ENCODE data around the gene LNPEP.
"Not testable (repeated sequence)": the region's sequence is repeated elsewhere in the genome, so short reads cannot be mapped to it uniquely, and the experiment has no call there.

LNPEP gene

DNA sequence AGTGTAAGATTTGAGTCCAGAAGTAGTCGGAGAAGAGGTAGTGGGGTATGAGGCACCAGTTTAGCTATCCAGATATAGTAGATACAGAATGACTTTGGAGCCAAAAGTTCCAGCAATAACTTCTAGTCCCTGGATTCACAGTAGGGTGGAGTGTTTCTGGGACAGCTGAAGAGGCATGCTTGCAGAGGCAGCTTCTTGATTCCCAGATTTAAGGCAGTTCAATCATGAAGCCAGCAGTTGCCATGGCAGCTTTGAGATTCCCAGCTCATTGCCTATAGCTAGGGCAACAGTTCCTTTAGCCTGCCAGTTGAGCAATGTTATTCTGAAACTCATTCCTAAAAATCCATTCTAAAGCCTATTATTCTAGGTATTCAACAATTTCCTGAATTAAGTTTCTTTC is 127.4 kb downstream of the LNPEP start:
- DNase-seq (ENCODE audit: low read depth in 2 of 2) = no peak

DNA sequence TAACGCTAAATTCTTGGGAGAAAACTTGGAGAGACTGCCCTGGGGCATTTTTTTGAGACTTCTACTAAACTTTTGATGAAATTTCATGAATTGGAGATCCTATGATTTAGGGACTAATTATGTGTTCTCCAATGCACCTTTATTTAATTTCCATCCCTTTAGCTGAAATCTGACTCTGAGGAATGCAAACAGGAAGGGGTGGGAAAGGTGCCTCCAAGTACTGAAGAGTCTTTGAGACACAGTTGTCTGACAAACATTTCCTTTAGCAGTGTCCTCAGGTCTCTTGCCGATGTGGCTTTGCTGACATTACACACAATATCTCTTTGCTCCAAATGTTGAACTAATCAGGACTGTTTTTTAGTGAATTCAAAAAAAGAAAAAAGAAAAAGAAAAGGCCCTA is 129.6 kb downstream of the LNPEP start:
- DNase-seq (ENCODE audit: low read depth in 2 of 2) = no peak

DNA sequence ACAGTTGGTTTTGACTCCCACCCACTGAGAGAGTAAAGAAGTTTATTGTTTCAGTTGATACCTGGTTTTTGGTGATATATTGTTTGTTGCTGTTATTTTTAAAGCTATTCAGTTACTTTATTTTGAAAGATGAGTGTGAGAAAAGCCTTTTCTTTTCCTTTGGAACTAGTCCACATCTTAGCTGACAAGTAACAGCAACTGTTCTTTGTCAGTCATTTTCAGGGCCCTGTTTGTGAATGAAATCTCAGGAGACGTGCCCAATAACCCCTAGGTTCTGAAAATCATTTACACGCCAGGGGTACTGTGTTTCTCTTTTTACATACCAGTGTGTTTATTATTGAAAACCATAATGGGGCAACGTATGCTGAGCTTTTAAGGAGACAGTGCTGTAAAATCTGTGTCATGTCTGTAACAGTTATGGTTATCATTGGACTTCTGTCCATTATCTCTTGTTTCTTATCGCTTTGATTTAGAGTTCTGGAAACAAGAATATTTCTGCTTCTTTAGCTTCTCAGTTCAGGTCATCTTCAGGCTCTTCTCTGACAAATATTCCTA is 131.5 kb downstream of the LNPEP start:
- DNase-seq (ENCODE audit: low read depth in 2 of 2) = no peak

DNA sequence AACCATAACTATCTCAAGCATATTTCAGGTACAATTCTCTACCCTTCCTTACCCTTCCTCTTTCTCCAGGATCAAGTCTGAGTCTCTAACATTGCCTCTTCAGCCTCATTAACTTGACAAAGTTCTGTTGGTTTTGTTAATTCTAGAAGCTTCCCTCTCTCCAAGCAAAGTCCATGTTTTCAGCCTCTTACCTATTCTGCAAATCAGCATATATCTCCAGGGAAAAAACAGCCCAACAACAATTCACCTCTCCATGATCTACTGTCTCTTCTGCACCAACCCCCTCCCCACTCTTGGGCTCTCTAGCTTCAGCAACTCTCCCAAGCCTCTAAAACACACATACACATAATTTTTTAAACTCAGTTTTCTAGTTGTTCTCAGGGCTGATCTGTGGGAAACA is 134.4 kb downstream of the LNPEP start:
- DNase-seq (ENCODE audit: low read depth in 2 of 2) = no peak

DNA sequence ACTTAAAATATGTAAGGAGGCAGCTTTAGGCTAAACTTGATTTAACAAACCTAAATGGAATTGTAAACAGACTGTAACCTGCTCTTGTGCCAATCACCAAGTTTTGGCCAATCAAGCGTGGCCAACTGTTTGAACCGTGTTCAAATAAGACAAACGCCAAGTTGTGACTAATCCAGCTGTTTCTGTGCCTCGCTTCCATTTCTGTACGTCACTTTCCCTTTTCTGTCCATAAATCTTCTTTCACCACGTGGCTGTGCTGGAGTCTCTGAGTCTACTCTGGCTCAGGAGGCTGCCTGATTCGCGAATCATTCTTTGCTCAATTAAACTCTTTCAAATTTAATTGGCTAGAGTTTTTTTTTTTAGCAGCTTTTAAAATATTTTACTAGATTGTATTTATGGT is 135.2 kb downstream of the LNPEP start:
- DNase-seq (ENCODE audit: low read depth in 2 of 2) = peak; percentile 15 to 37

DNA sequence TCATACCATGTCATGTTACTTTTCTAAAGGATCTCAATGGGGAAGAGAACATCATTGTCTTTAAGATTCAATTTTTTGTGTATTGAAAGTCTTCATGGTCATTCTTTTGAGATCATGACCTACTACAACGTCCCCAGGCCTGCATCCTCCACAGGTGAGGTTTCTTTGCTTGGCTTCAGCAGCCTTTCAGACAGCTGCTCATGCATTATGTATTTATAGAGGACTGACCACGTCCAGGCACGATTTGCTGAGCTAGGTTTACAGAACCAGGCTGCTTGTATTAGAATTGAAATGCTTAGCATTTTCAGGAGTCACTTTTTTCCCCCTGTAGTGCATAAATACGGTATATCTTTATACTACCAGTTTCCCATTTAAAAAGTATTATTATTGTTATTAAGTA is 136.1 kb downstream of the LNPEP start:
- no peak for DNase-seq (ENCODE audit: low read depth in 2 of 2)

DNA sequence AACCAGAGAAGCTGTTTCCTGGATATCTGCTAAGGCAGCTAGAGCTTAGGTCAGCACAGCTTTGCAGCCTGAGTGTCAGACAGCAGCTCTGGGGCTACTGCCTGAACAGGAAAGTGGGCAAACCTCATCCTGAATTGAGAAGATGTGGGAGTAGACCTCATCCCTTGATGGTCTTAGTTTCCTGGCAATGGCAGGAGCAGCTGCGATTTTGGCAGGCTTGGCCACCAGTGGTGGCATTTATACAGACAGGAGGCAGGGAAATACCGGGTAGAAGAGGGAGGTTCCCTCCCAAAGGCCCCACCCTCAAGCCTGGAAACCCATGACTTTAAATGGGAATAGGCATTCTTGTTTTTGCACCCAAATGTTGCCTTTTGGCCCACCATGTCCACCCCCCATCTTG is 136.8 kb downstream of the LNPEP start:
- DNase-seq (ENCODE audit: low read depth in 2 of 2) = no peak

DNA sequence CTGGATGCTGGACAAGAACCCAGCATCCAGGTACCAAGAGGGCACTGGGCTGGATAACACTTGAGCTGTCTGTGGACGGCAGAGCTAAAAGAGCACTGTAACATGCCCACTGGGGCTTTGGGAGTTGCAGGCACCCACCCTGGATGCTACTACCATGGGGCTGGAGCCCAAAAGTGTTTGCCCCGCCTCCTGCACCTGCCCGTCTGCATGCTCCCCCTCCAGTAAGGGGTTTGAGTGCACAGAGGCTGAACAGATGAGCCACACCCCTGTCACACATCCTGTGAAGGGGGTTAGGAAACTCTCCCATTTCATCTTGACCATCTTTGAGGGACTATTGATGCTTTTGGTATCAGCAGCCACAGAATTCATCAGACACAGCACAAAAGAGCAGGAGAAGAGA is 137.5 kb downstream of the LNPEP start:
- DNase-seq (ENCODE audit: low read depth in 2 of 2) = no peak

DNA sequence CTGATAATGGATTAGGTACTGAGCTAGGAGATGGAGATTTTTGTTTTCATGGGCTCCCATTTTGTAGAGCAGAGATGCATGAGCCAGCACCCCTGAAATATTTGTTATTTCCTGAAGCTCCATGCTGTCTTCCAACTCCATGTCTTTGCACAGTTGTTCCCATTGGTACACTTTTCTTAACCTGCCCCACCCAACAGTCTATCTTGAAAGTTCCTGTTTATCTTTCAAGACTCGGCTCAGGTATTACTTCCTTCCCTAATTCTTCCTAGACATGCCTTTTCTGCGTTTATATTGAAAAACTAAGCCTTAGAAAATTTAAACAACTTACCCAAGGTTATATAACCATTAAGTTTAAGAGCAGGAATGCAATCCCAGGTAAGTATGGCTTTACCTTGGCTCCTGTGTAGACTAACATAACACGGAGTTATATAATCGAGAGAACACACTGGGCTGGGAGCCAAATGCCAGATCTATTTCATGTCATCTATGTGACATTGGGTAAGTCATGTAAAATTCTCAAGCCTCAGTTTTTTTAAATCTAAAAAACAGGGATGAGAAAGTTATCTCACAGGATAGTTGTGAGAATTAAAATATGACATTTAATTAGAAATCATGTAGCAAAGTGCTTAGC is 139.1 kb downstream of the LNPEP start:
- no peak for DNase-seq (ENCODE audit: low read depth in 2 of 2)

DNA sequence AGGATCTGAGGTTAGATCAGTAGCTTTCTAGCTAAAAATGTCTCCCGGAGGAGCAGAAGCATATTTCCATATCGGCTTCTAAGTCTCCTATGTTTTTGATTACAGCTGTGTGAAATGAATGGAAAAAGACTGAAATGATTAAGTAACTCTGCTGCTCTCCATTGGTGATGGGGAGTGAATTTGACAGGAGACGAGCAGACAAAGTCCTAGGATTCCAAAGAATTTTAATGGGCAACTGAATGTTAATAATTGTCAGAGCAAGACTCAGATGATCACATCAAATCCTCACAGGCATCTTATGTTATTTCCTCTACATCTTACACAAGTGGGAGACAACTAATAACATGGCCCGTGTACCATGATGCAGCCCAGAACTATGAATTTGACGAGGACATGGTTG is 139.8 kb downstream of the LNPEP start:
- DNase-seq (ENCODE audit: low read depth in 2 of 2) = no peak

DNA sequence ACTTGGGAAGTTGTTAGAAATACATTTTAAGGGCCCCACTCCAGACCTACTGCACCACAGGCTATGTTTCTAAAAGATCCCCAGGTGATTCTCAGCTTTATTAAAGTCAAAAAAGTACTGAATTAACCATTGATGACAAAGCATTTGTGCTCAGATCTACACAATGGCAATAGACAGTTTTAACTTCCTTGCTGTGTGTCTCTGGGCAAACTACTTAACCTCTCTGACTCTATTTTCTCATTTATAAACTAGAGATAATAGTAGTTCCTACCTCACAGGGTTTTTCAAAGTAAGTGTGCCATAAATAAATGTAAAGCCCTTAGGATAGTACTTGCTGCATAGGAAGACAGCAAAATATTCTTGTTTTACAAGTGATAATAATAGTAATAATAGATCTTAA is 140.2 kb downstream of the LNPEP start:
- no peak for DNase-seq (ENCODE audit: low read depth in 2 of 2)

DNA sequence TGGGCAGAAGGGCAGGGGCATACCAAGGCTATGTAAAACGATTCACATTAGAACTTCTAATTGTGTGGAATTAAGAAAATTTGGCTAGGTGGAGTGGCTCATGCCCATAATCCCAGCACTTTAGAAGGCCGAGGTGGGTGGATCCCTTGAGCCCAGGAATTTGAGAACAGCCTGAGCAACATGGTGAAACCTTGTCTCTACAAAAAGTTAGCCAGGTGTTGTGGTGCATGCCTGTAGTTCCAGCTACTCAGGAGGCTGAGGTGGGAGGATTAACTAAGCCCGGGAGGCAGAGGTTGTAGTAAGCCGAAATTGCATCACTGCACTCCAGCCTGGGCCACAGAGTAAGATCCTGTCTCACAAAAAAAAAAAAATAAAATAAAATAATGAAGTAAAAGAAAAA is 141.4 kb downstream of the LNPEP start:
- no peak for DNase-seq (ENCODE audit: low read depth in 2 of 2)

DNA sequence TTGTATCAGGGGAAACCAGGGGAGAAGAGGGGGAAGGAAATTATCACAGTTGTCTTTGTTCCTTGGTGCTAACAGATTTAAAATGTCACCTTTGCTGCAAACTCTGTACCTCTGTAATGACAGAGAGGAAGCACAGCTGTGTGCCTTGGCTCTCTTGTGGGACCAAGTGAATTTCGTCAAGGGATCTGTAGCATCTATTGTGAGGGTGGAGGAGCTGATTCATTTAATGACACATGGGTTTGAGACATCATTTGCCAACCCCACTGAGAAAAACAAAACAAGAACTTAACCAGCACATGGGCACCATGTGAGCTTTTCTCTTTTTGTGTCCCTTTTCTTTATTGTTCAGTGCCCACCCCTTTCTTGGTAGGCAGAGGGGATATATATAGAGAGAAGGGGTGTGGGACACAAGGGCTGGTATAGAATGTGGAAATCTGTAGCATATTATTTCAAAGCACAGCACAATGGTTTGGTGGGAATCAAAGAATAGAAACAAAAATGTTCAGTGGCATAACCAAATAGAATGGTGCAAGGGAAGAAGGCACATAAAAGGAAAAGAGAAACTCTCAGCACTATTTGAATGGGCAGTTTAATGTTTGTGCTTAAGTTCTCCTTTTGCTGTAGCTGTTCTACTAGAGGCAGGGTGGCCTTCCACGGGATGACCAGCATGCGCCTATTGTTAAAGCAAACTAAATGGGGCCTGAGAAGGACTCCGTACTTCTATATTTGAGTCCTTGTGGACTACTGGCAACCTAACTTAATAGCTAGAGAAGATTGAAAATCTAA is 143.3 kb downstream of the LNPEP start:
- DNase-seq (ENCODE audit: low read depth in 2 of 2) = no peak

DNA sequence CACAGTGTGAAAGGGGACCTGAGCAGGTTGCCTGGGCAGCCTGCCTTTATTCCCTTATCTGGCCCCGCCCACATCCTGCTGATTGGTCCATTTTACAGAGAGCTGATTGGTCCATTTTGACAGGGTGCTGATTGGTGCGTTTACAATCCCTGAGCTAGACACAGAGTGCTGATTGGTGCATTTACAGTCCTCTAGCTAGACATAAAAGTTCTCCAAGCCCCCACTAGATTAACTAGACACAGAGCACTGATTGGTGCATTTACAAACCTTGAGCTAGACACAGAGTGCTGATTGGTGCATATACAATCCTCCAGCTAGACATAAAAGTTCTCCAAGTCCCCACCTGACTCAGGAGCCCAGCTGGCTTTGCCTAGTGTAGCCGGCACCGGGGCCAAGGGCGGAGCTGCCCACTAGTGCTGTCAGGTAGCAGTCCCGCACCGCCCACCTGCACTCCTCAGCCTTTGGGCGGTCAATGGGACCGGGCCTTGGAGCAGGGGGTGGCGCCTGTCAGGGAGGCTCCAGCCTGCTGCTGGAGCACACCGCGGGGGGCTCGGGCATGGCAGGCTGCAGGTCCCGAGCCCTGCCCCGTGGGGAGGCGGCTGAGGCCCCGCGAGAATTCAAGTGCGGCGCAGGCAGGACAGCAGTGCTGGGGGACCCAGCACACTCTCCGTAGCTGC is 149.0 kb downstream of the LNPEP start:
- not testable (repeated sequence) for DNase-seq (ENCODE audit: low read depth in 2 of 2)

DNA sequence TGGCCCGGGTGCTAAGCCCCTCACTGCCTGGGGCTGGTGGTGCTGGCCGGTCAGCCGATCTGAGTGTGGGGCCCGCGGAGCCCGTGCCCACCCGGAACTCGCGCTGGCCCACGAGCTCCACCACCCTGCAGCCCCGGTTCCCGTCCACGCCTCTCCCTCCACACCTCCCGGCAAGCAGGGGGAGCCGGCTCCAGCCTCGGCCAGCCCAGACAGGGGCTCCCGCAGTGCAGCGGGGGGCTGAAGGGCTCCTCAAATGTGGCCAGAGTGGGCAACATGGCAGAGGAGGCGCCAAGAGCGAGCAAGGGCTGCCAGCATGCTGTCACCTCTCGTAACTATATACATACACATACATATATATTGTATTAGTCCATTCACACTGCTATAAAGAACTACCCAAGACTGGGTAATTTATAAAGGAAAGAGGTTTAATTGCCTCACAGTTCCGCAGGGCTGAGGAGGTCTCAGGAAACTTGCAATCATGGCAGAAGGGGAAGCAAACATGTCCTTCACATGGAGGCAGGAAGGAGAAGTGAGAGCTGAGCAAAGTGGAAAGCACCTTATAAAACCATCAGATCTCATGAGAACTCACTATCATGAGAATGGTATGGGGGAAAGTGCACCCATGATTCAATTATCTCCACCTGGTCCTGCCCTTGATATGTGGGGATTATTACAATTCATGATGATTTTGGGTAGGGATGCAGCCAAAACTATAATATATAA is 149.7 kb downstream of the LNPEP start:
- DNase-seq (ENCODE audit: low read depth in 2 of 2) = no peak
